Mesenchymal stem cell (in vitro differentiated cells and primary cell): ENCODE results near the gene RNASE11.

Experiments used
- DNase-seq: peaks from one replicate; pipeline ENCODE4 v3.0.0-alpha.2; 2013
- H2AFZ ChIP-seq: one replicate; pipeline ENCODE4 v1.6.1; 2013; ENCODE audit warnings: low read depth, mild to moderate bottlenecking, control low read depth, inconsistent platforms, low read length, moderate library complexity
- H2AK5ac ChIP-seq: 2 replicates; pipeline ENCODE4 v1.6.1; 2013; ENCODE audit warnings: low read length, moderate library complexity, mild to moderate bottlenecking, inconsistent platforms; ENCODE audit not compliant: severe bottlenecking
- H2BK120ac ChIP-seq: one replicate; pipeline ENCODE4 v1.6.1; 2013; ENCODE audit warnings: low read depth, mild to moderate bottlenecking, inconsistent platforms, low read length, moderate library complexity
- H2BK12ac ChIP-seq, 2 experiments: one replicate each; pipeline ENCODE4 v1.6.1; 2013; ENCODE audit warnings: inconsistent platforms in 2 of 2, low read length in 2 of 2, mild to moderate bottlenecking in 2 of 2, moderate library complexity in 2 of 2, control low read depth in 1 of 2
- H2BK15ac ChIP-seq: one replicate; pipeline ENCODE4 v1.6.1; 2013; ENCODE audit warnings: mild to moderate bottlenecking, low read depth, inconsistent platforms; ENCODE audit not compliant: poor library complexity, severe bottlenecking
- H2BK5ac ChIP-seq: 2 replicates; pipeline ENCODE4 v1.6.1; 2013; ENCODE audit warnings: low read depth, mild to moderate bottlenecking, low read length, control low read depth, inconsistent platforms; ENCODE audit not compliant: poor library complexity, severe bottlenecking
- H3K14ac ChIP-seq, 2 experiments: one replicate each; pipeline ENCODE4 v1.6.1; 2013; ENCODE audit warnings: inconsistent platforms in 2 of 2, low read length in 2 of 2, control low read depth in 1 of 2, mild to moderate bottlenecking in 1 of 2, moderate library complexity in 1 of 2
- H3K18ac ChIP-seq, 2 experiments: one replicate each; pipeline ENCODE4 v1.6.1; 2013; ENCODE audit warnings: inconsistent platforms in 2 of 2, low read length in 2 of 2, control low read depth in 1 of 2, low read depth in 1 of 2, mild to moderate bottlenecking in 1 of 2
- H3K23ac ChIP-seq, 2 experiments: one replicate each; pipeline ENCODE4 v1.6.1; 2013; ENCODE audit warnings: inconsistent platforms in 2 of 2, low read length in 2 of 2, mild to moderate bottlenecking in 2 of 2, moderate library complexity in 2 of 2, control low read depth in 1 of 2
- H3K27ac ChIP-seq: 2 replicates; pipeline ENCODE4 v1.5.1; 2013; ENCODE audit warnings: mild to moderate bottlenecking, moderate library complexity, low read length, control low read depth, inconsistent platforms; ENCODE audit not compliant: poor library complexity, severe bottlenecking
- H3K27me3 ChIP-seq, 2 experiments: 2 replicates each; pipeline versions ENCODE4 v1.6.1 to v1.7.0; 2013; ENCODE audit warnings: low read length in 2 of 2, mild to moderate bottlenecking in 2 of 2, moderate library complexity in 2 of 2, control low read depth in 1 of 2, inconsistent platforms in 1 of 2; ENCODE audit not compliant: control insufficient read depth in 1 of 2, insufficient read depth in 1 of 2
- H3K36me3 ChIP-seq, 2 experiments: 2 replicates each; pipeline versions ENCODE4 v1.6.1 to v1.7.0; 2013; ENCODE audit warnings: low read length in 2 of 2, control low read depth in 1 of 2, inconsistent platforms in 1 of 2, low read depth in 1 of 2, mild to moderate bottlenecking in 1 of 2; ENCODE audit not compliant: insufficient read depth in 2 of 2, control insufficient read depth in 1 of 2
- H3K4ac ChIP-seq, 2 experiments: one replicate each; pipeline ENCODE4 v1.6.1; 2013; ENCODE audit warnings: inconsistent platforms in 2 of 2, low read length in 2 of 2, mild to moderate bottlenecking in 2 of 2, moderate library complexity in 2 of 2, control low read depth in 1 of 2, low read depth in 1 of 2
- H3K4me1 ChIP-seq: 2 replicates; pipeline ENCODE4 v1.6.1; 2013; ENCODE audit warnings: low read depth, low read length, control low read depth; ENCODE audit not compliant: control insufficient read depth, insufficient read depth
- H3K4me2 ChIP-seq: 2 replicates; pipeline ENCODE4 v1.6.1; 2013; ENCODE audit warnings: low read length, mild to moderate bottlenecking, inconsistent platforms; ENCODE audit not compliant: poor library complexity, severe bottlenecking
- H3K4me3 ChIP-seq, 2 experiments: 2 replicates each; pipeline versions ENCODE4 v1.5.1 to v1.7.0; 2013; ENCODE audit warnings: low read length in 2 of 2, mild to moderate bottlenecking in 2 of 2, control low read depth in 1 of 2, low read depth in 1 of 2; ENCODE audit not compliant: insufficient read depth in 1 of 2
- H3K79me1 ChIP-seq: replicated peaks from 2 replicates; pipeline ENCODE4 v1.6.1; 2013; ENCODE audit warnings: mild to moderate bottlenecking, control low read depth, low read length, inconsistent platforms; ENCODE audit not compliant: poor library complexity, severe bottlenecking
- H3K9ac ChIP-seq: 2 replicates; pipeline ENCODE4 v1.7.0; 2013; ENCODE audit warnings: mild to moderate bottlenecking, low read length, moderate library complexity
- H3K9me3 ChIP-seq: 2 replicates; pipeline ENCODE4 v1.7.0; 2013; ENCODE audit warnings: mild to moderate bottlenecking, low read length; ENCODE audit not compliant: control insufficient read depth
- H4K8ac ChIP-seq: one replicate; pipeline ENCODE4 v1.6.1; 2013; ENCODE audit warnings: inconsistent platforms, mild to moderate bottlenecking, low read length, moderate library complexity
- H4K91ac ChIP-seq: one replicate; pipeline ENCODE4 v1.6.1; 2013; ENCODE audit warnings: mild to moderate bottlenecking, low read length, inconsistent platforms
- WGBS: methylation state at CpG from one replicate; pipeline ENCODE4 v1.1.7; 2013; ENCODE audit warnings: mixed read lengths; 5-methylcytosine and 5-hydroxymethylcytosine counted together

Gene RNASE11

GRCh38 chr14:20583908-20584307, 3.9 kb downstream of the RNASE11 start:
- Histone ChIP-seq H2AFZ (no peak overlapping the region), H2AK5ac (no peak overlapping the region), H3K9ac (no peak overlapping the region), H3K27me3 (peaks cover 0 to 58% of the 10 kb centered on the region in 2 experiments), H2BK5ac (no peak overlapping the region), H3K4me2 (no peak overlapping the region), H3K4me1 (no peaks in the 10 kb centered on the region), H3K9me3 (no peaks in the 10 kb centered on the region), H3K23ac (peak overlapping the region in 1 of 2 experiments; percentile 59), H3K14ac (no peak overlapping the region), H3K27ac (no peak overlapping the region), H3K79me1 (no peaks in the 10 kb centered on the region), H2BK12ac (no peak overlapping the region), H2BK15ac (no peak overlapping the region), H4K91ac (no peak overlapping the region), H3K36me3 (no peaks in the 10 kb centered on the region), H3K4me3 (no peak overlapping the region), H3K18ac (no peak overlapping the region), H3K4ac (no peak overlapping the region), H2BK120ac (no peak overlapping the region), H4K8ac (no peak overlapping the region)
- 78% methylated on average over 4 of the region's 5 CpGs for WGBS
- no peak for DNase-seq

GRCh38 chr14:20583142-20583541, 4.7 kb downstream of the RNASE11 start:
- no peaks in the 10 kb centered on the region for H3K79me1 ChIP-seq
- no peak overlapping the region for H3K4me3 ChIP-seq
- no peak overlapping the region for H2BK15ac ChIP-seq
- no peak overlapping the region for H2AFZ ChIP-seq
- H3K4me1 ChIP-seq = no peaks in the 10 kb centered on the region
- H2BK120ac ChIP-seq = no peak overlapping the region
- H4K8ac ChIP-seq = no peak overlapping the region
- no peak overlapping the region for H4K91ac ChIP-seq
- H3K4ac ChIP-seq = no peak overlapping the region
- no peak overlapping the region for H2AK5ac ChIP-seq
- H3K4me2 ChIP-seq = no peak overlapping the region
- H3K27me3 ChIP-seq = peaks cover 3 to 55% of the 10 kb centered on the region in 2 experiments
- H3K14ac ChIP-seq = no peak overlapping the region
- H3K9me3 ChIP-seq = no peaks in the 10 kb centered on the region
- H3K18ac ChIP-seq = no peak overlapping the region
- no peak overlapping the region for H2BK12ac ChIP-seq
- no peak overlapping the region for H2BK5ac ChIP-seq
- H3K23ac ChIP-seq = no peak overlapping the region
- no peak overlapping the region for H3K9ac ChIP-seq
- no peak for DNase-seq
- no peak overlapping the region for H3K27ac ChIP-seq
- no peaks in the 10 kb centered on the region for H3K36me3 ChIP-seq

GRCh38 chr14:20580242-20580641, 7.6 kb downstream of the RNASE11 start:
- no peak overlapping the region for H2BK5ac ChIP-seq
- no peak overlapping the region for H2BK15ac ChIP-seq
- peaks cover 3 to 31% of the 10 kb centered on the region in 2 experiments for H3K27me3 ChIP-seq
- no peaks in the 10 kb centered on the region for H3K9me3 ChIP-seq
- H2BK120ac ChIP-seq = no peak overlapping the region
- H4K91ac ChIP-seq = no peak overlapping the region
- no peak overlapping the region for H3K9ac ChIP-seq
- no peak overlapping the region for H3K23ac ChIP-seq
- no peak overlapping the region for H3K18ac ChIP-seq
- no peak overlapping the region for H3K4me2 ChIP-seq
- no peak overlapping the region for H3K4ac ChIP-seq
- no peak overlapping the region for H2AFZ ChIP-seq
- no peak for DNase-seq
- no peaks in the 10 kb centered on the region for H3K36me3 ChIP-seq
- no peak overlapping the region for H3K4me3 ChIP-seq
- no peaks in the 10 kb centered on the region for H3K79me1 ChIP-seq
- H4K8ac ChIP-seq = no peak overlapping the region
- H3K27ac ChIP-seq = no peak overlapping the region
- no peak overlapping the region for H2AK5ac ChIP-seq
- no peak overlapping the region for H3K14ac ChIP-seq
- no peak overlapping the region for H2BK12ac ChIP-seq
- H3K4me1 ChIP-seq = no peaks in the 10 kb centered on the region
- 91% methylated on average over 4 of the region's 4 CpGs for WGBS

DNA sequence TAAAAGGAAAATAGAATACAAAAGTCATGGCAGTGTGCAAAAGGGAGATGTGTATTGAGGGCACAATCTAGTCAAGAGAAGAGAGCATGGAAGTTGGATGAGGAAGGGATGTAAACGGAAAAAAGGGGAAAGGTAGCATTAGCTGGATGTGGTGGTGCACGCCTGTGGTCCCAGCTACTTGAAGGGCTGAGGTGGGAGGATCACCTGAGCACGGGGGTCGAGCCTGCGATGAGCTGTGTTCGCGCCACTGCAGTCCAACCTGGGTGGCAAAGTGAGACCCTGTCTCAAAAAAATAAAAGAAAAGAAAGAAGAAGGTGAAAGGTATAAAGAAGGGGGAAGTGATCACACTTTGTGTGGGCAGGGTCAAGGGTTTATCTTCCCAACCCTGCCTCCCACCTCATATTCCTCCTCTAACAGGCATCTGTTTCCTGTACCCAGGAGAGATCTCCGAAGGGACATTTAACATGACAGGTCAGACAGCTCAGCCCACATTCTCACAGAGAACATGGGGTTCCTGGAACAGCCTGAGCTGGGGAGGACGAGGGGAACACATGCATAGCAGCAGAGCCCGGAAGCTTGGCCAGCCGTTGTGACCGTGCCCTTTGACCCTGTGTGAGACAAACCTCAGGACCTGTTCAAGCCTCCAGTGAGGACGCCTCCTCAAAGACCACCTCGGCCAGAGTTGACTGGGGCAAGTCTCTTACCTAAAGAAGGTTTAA, 8.9 kb downstream of the RNASE11 start:
- H3K18ac ChIP-seq = no peak overlapping the region
- DNase-seq = no peak
- no peak overlapping the region for H2BK12ac ChIP-seq
- H3K23ac ChIP-seq = no peak overlapping the region
- H3K14ac ChIP-seq = no peak overlapping the region
- H4K8ac ChIP-seq = no peak overlapping the region
- no peak overlapping the region for H2BK15ac ChIP-seq
- H3K4ac ChIP-seq = no peak overlapping the region
- no peak overlapping the region for H3K4me2 ChIP-seq
- WGBS = 65% methylated on average over 14 of the region's 14 CpGs
- H2BK5ac ChIP-seq = no peak overlapping the region
- H2AFZ ChIP-seq = no peak overlapping the region
- no peak overlapping the region for H4K91ac ChIP-seq
- H3K4me3 ChIP-seq = no peak overlapping the region
- no peak overlapping the region for H2BK120ac ChIP-seq
- H3K9me3 ChIP-seq = no peaks in the 10 kb centered on the region
- H3K27ac ChIP-seq = no peak overlapping the region
- no peaks in the 10 kb centered on the region for H3K36me3 ChIP-seq
- peaks cover 3 to 20% of the 10 kb centered on the region in 2 experiments for H3K27me3 ChIP-seq
- H3K79me1 ChIP-seq = no peaks in the 10 kb centered on the region
- no peaks in the 10 kb centered on the region for H3K4me1 ChIP-seq
- no peak overlapping the region for H3K9ac ChIP-seq
- no peak overlapping the region for H2AK5ac ChIP-seq
